Measurements from ENCODE around the gene RIPOR2.

RIPOR2 gene

GRCh38 chr6:24797596-24798216, 138.1 kb downstream of the RIPOR2 start:
- Histone ChIP-seq H3K27ac (ENCODE audit: low read length) (no peak overlapping the region), H3K36me3 (replicated peaks; ENCODE audit: low read depth, low read length) (no peaks in the 10 kb centered on the region), H3K9me3 (ENCODE audit: insufficient read depth, low read length) (no peaks in the 10 kb centered on the region), H3K9ac (ENCODE audit: low read length) (no peak overlapping the region), H4K20me1 (ENCODE audit: insufficient read depth, low read length) (0 out of 2 replicates have a peak, but pooled peaks cover 3% of the 10 kb centered on the region), H3K4me3 (ENCODE audit: low read length) (no peak overlapping the region), H3K4me1 (ENCODE audit: low read length) (no peaks in the 10 kb centered on the region), H3K27me3 (ENCODE audit: low read depth, low read length) (no peaks in the 10 kb centered on the region), H3K79me2 (ENCODE audit: low read length) (no peaks in the 10 kb centered on the region), H2AFZ (ENCODE audit: low read depth, low read length) (no peak overlapping the region), H3K4me2 (ENCODE audit: low read length) (no peak overlapping the region)
- TF ChIP-seq CTCF (IDR thresholded peaks at IDR 0.05; ENCODE audit: low read depth, low read length) = no peak
- no peak for TF ChIP-seq EZH2phosphoT487 (IDR thresholded peaks at IDR 0.05; ENCODE audit: low read depth)

- no peaks in the 10 kb centered on the region for H3K4me1 ChIP-seq (ENCODE audit: low read length)
- no peak overlapping the region for H3K9ac ChIP-seq (ENCODE audit: low read length)
- H3K27ac ChIP-seq (ENCODE audit: low read length) = no peak overlapping the region
- no peak overlapping the region for H3K4me2 ChIP-seq (ENCODE audit: low read length)
- no peaks in the 10 kb centered on the region for H3K36me3 ChIP-seq (replicated peaks; ENCODE audit: low read depth, low read length)
- H3K79me2 ChIP-seq (ENCODE audit: low read length) = no peaks in the 10 kb centered on the region
- 0 out of 2 replicates have a peak, but pooled peaks cover 3% of the 10 kb centered on the region for H4K20me1 ChIP-seq (ENCODE audit: insufficient read depth, low read length)
- H3K27me3 ChIP-seq (ENCODE audit: low read depth, low read length) = no peaks in the 10 kb centered on the region
- no peak overlapping the region for H2AFZ ChIP-seq (ENCODE audit: low read depth, low read length)
- H3K4me3 ChIP-seq (ENCODE audit: low read length) = no peak overlapping the region
- TF ChIP-seq EZH2phosphoT487 (IDR thresholded peaks at IDR 0.05; ENCODE audit: low read depth) (no peak), CTCF (IDR thresholded peaks at IDR 0.05; ENCODE audit: low read depth, low read length) (no peak)
- no peaks in the 10 kb centered on the region for H3K9me3 ChIP-seq (ENCODE audit: insufficient read depth, low read length)
These were observed 139.0 kb downstream of the RIPOR2 start for GRCh38 chr6:24796616-24797290.

GRCh38 chr6:24795106-24795505, 140.7 kb downstream of the RIPOR2 start:
- Histone ChIP-seq H4K20me1 (ENCODE audit: insufficient read depth, low read length) (0 out of 2 replicates have a peak, but pooled peaks cover 3% of the 10 kb centered on the region), H3K4me1 (ENCODE audit: low read length) (no peaks in the 10 kb centered on the region)

More at GRCh38 chr6:24795106-24795505, 140.7 kb downstream of the RIPOR2 start:
- Histone ChIP-seq H3K9ac (ENCODE audit: low read length) (no peak overlapping the region), H3K4me3 (ENCODE audit: low read length) (no peak overlapping the region), H3K9me3 (ENCODE audit: insufficient read depth, low read length) (no peaks in the 10 kb centered on the region), H3K27me3 (ENCODE audit: low read depth, low read length) (no peaks in the 10 kb centered on the region), H2AFZ (ENCODE audit: low read depth, low read length) (no peak overlapping the region), H3K79me2 (ENCODE audit: low read length) (no peaks in the 10 kb centered on the region), H3K36me3 (replicated peaks; ENCODE audit: low read depth, low read length) (no peaks in the 10 kb centered on the region), H3K4me2 (ENCODE audit: low read length) (no peak overlapping the region), H3K27ac (ENCODE audit: low read length) (no peak overlapping the region)
- TF ChIP-seq EZH2phosphoT487 (IDR thresholded peaks at IDR 0.05; ENCODE audit: low read depth) (no peak), CTCF (IDR thresholded peaks at IDR 0.05; ENCODE audit: low read depth, low read length) (no peak)

Measured in OCI-LY3 (cell line).